Naive thymus-derived CD4-positive, alpha-beta T cell (primary cell): ENCODE measurements around the gene LYPD6. TPM values are rescaled to one million over a fixed set of nuclear protein-coding genes. Genes with fewer than 3 reads are reported as not detected.

Experiments used
- ATAC-seq: fragments of 150-1000 bp; cut with Tn5 transposase; 2 replicates; pipeline ENCODE4 v1.10.0; 2021; ENCODE audit warnings: mild to moderate bottlenecking, moderate library complexity
- CTCF ChIA-PET: fragments of 350-600 bp; sonication (Branson Sonifier 250); formaldehyde crosslinking; loops from one replicate; lab custom pipeline; 2021; ENCODE audit warnings: antibody characterized with exemption; lab: Charles Lee
- POLR2A ChIA-PET: fragments of 350-600 bp; sonication (Branson Sonifier 250); formaldehyde crosslinking; loops from one replicate; lab custom pipeline; 2021; ENCODE audit warnings: antibody characterized with exemption, inconsistent platforms; lab: Charles Lee
- DNase-seq, 9 donors: peaks; one replicate each; pipeline versions ENCODE4 v3.0.0 to v3.0.0-alpha.2; 2020 to 2022; ENCODE audit warnings: mixed read lengths in 1 of 9
- H3K27ac ChIP-seq: one replicate; pipeline ENCODE4 v1.7.0; 2013; ENCODE audit warnings: mild to moderate bottlenecking, low read depth, low read length, moderate library complexity
- H3K27me3 ChIP-seq, 2 donors: one replicate each; pipeline ENCODE4 v1.7.0; 2013; ENCODE audit warnings: low read length in 2 of 2, mild to moderate bottlenecking in 2 of 2, moderate library complexity in 2 of 2; ENCODE audit not compliant: control insufficient read depth in 2 of 2, insufficient read depth in 2 of 2
- H3K36me3 ChIP-seq, 3 experiments: 1 replicate in 2 of 3; 2 replicates in 1 of 3; pipeline ENCODE4 v1.7.0; 2013; ENCODE audit warnings: low read length in 3 of 3, mild to moderate bottlenecking in 3 of 3, moderate library complexity in 1 of 3; ENCODE audit not compliant: insufficient read depth in 3 of 3, control insufficient read depth in 2 of 3
- H3K4me1 ChIP-seq, 2 donors: one replicate each; pipeline ENCODE4 v1.7.0; 2013; ENCODE audit warnings: low read length in 2 of 2, mild to moderate bottlenecking in 2 of 2, moderate library complexity in 1 of 2; ENCODE audit not compliant: control insufficient read depth in 2 of 2, insufficient read depth in 2 of 2
- H3K4me3 ChIP-seq: 2 replicates; pipeline ENCODE4 v1.7.0; 2013; ENCODE audit warnings: mild to moderate bottlenecking, low read length
- H3K9me3 ChIP-seq, 3 experiments: 1 replicate in 2 of 3; 2 replicates in 1 of 3; pipeline ENCODE4 v1.7.0; 2013; ENCODE audit warnings: low read length in 3 of 3; ENCODE audit not compliant: control insufficient read depth in 2 of 3
- H3K27ac Mint-ChIP-seq, 9 donors: one replicate each; pipeline ENCODE4 v1.8.0; 2020 to 2022; ENCODE audit warnings: mixed read lengths in 9 of 9, mild to moderate bottlenecking in 8 of 9, moderate library complexity in 5 of 9, inconsistent platforms in 2 of 9
- H3K27me3 Mint-ChIP-seq, 5 donors: one replicate each; pipeline ENCODE4 v1.8.0; 2021 to 2022; ENCODE audit warnings: mixed read lengths in 5 of 5, mild to moderate bottlenecking in 1 of 5
- H3K36me3 Mint-ChIP-seq, 5 donors: one replicate each; pipeline ENCODE4 v1.8.0; 2020 to 2022; ENCODE audit warnings: mixed read lengths in 5 of 5, mild to moderate bottlenecking in 3 of 5, inconsistent platforms in 1 of 5
- H3K4me1 Mint-ChIP-seq, 7 donors: one replicate each; pipeline ENCODE4 v1.8.0; 2020 to 2022; ENCODE audit warnings: mixed read lengths in 7 of 7, mild to moderate bottlenecking in 3 of 7, inconsistent platforms in 1 of 7
- H3K4me3 Mint-ChIP-seq, 10 donors: one replicate each; pipeline ENCODE4 v1.8.0; 2020 to 2022; ENCODE audit warnings: mild to moderate bottlenecking in 10 of 10, mixed read lengths in 10 of 10, moderate library complexity in 6 of 10, inconsistent platforms in 2 of 10
- H3K9me3 Mint-ChIP-seq, 11 donors: one replicate each; pipeline ENCODE4 v1.8.0; 2020 to 2022; ENCODE audit warnings: mixed read lengths in 11 of 11, mild to moderate bottlenecking in 4 of 11, inconsistent platforms in 1 of 11, moderate library complexity in 1 of 11
- intact Hi-C, 2 donors: fragments of 100-400 bp; cut with micrococcal nuclease; formaldehyde crosslinking; loops; one replicate each; pipeline ENCODE4 v1.15.1; 2023
- polyA plus RNA-seq, 2 donors: library from polyadenylated mRNA; unstranded; fragments of 300-500 nt; fragmentation: Illumina TruSeq; gene quantifications; one replicate each; pipeline ENCODE4 v1.2.3, GENCODE V29; 2021
- total RNA-seq, 6 experiments: library from RNA in 5 of 6; stranded (reverse) in 5 of 6; gene quantifications; 1 replicate in 5 of 6; 2 replicates in 1 of 6; pipeline ENCODE4 v1.2.3 and lab custom pipeline; 2021 to 2026

The LYPD6 gene
- total and polyA plus RNA-seq, 7 experiments from 2014 or later, result not detected

GRCh38 chr2:149422337-149422990, 92.1 kb downstream of the LYPD6 start:
- H3K27ac Mint-ChIP-seq, result no peak overlapping the region
- H3K4me3 Mint-ChIP-seq, result no peak overlapping the region
- H3K36me3 ChIP-seq, result no peaks in the 10 kb centered on the region
- H3K36me3 Mint-ChIP-seq, result no peaks in the 10 kb centered on the region
- no peaks in the 10 kb centered on the region for H3K27me3 ChIP-seq
- no peaks in the 10 kb centered on the region for H3K4me1 Mint-ChIP-seq
- no peak overlapping the region for H3K27ac ChIP-seq
- DNase-seq, result no peak
- H3K9me3 ChIP-seq, result no peaks in the 10 kb centered on the region
- POLR2A ChIA-PET, result no interaction called here
- no peaks in the 10 kb centered on the region for H3K4me1 ChIP-seq
- H3K4me3 ChIP-seq, result no peak overlapping the region
- CTCF ChIA-PET, result no interaction called here
- peaks cover 0 to 5% (median 0%) of the 10 kb centered on the region in 11 donors for H3K9me3 Mint-ChIP-seq
- peaks cover 0 to 23% (median 9%) of the 10 kb centered on the region in 5 donors for H3K27me3 Mint-ChIP-seq
- intact Hi-C loops, result no loop called here
- no peak for ATAC-seq

- no peak overlapping the region for H3K4me3 Mint-ChIP-seq
Observed at GRCh38 chr2:149422991-149423338, 92.6 kb downstream of the LYPD6 start.

GRCh38 chr2:149423630-149424029, 93.2 kb downstream of the LYPD6 start:
- Mint-ChIP-seq H3K27ac (no peak overlapping the region), H3K9me3 (peaks cover 0 to 5% (median 0%) of the 10 kb centered on the region in 11 donors), H3K36me3 (no peaks in the 10 kb centered on the region), H3K4me3 (no peak overlapping the region), H3K27me3 (peaks cover 0 to 26% (median 11%) of the 10 kb centered on the region in 5 donors), H3K4me1 (no peaks in the 10 kb centered on the region)
- Histone ChIP-seq H3K36me3 (no peaks in the 10 kb centered on the region), H3K4me3 (no peak overlapping the region), H3K27ac (no peak overlapping the region), H3K4me1 (no peaks in the 10 kb centered on the region), H3K27me3 (no peaks in the 10 kb centered on the region), H3K9me3 (no peaks in the 10 kb centered on the region)
- ChIA-PET CTCF (no interaction called here), POLR2A (no interaction called here)
- DNase-seq (no peak), ATAC-seq (no peak)
- intact Hi-C loops, result no loop called here

More at GRCh38 chr2:149422991-149423338, 92.6 kb downstream of the LYPD6 start:
- no peak overlapping the region for H3K27ac ChIP-seq
- DNase-seq, result no peak
- CTCF ChIA-PET, result no interaction called here
- intact Hi-C loops, result no loop called here
- no peaks in the 10 kb centered on the region for H3K9me3 ChIP-seq
- ATAC-seq, result no peak
- no peaks in the 10 kb centered on the region for H3K36me3 ChIP-seq
- Mint-ChIP-seq H3K4me1 (no peaks in the 10 kb centered on the region), H3K9me3 (peaks cover 0 to 5% (median 0%) of the 10 kb centered on the region in 11 donors), H3K27ac (no peak overlapping the region), H3K27me3 (peaks cover 0 to 23% (median 11%) of the 10 kb centered on the region in 5 donors), H3K36me3 (no peaks in the 10 kb centered on the region)
- no peak overlapping the region for H3K4me3 ChIP-seq
- POLR2A ChIA-PET, result no interaction called here
- no peaks in the 10 kb centered on the region for H3K4me1 ChIP-seq
- H3K27me3 ChIP-seq, result no peaks in the 10 kb centered on the region

GRCh38 chr2:149427387-149427786, 97.0 kb downstream of the LYPD6 start:
- no peaks in the 10 kb centered on the region for H3K4me1 Mint-ChIP-seq
- Histone ChIP-seq H3K4me3 (no peak overlapping the region), H3K27ac (no peak overlapping the region), H3K4me1 (no peaks in the 10 kb centered on the region), H3K27me3 (no peaks in the 10 kb centered on the region), H3K9me3 (no peaks in the 10 kb centered on the region), H3K36me3 (no peaks in the 10 kb centered on the region)
- CTCF ChIA-PET, result no interaction called here
- ATAC-seq (no peak), DNase-seq (no peak)
- POLR2A ChIA-PET, result no interaction called here
- no peaks in the 10 kb centered on the region for H3K36me3 Mint-ChIP-seq
- peaks cover 0 to 8% (median 0%) of the 10 kb centered on the region in 11 donors for H3K9me3 Mint-ChIP-seq
- intact Hi-C loops, result no loop called here
- peaks cover 0 to 26% (median 11%) of the 10 kb centered on the region in 5 donors for H3K27me3 Mint-ChIP-seq
- H3K4me3 Mint-ChIP-seq, result no peak overlapping the region
- no peak overlapping the region for H3K27ac Mint-ChIP-seq

GRCh38 chr2:149428783-149429182, 98.4 kb downstream of the LYPD6 start:
- intact Hi-C loops, result no loop called here
- H3K27me3 ChIP-seq, result no peaks in the 10 kb centered on the region
- ATAC-seq, result no peak

GRCh38 chr2:149430743-149431736, 100.7 kb downstream of the LYPD6 start:
- H3K4me1 ChIP-seq, result no peaks in the 10 kb centered on the region
- intact Hi-C loops, result loop anchor here in 1 of 2 donors (10.0 kb wide), 1 partner anchor 134 kb away; no protein-coding TSS in a partner anchor
- DNase-seq (no peak), ATAC-seq (no peak)
- Mint-ChIP-seq H3K4me3 (no peak overlapping the region), H3K4me1 (no peaks in the 10 kb centered on the region), H3K36me3 (no peaks in the 10 kb centered on the region), H3K27ac (no peak overlapping the region), H3K9me3 (peaks cover 0 to 8% (median 0%) of the 10 kb centered on the region in 11 donors), H3K27me3 (peaks cover 0 to 15% (median 8%) of the 10 kb centered on the region in 5 donors)
- no peaks in the 10 kb centered on the region for H3K9me3 ChIP-seq
- POLR2A ChIA-PET, result no interaction called here
- no peaks in the 10 kb centered on the region for H3K36me3 ChIP-seq
- no peak overlapping the region for H3K4me3 ChIP-seq
- no peaks in the 10 kb centered on the region for H3K27me3 ChIP-seq
- H3K27ac ChIP-seq, result no peak overlapping the region
- CTCF ChIA-PET, result no interaction called here

More at GRCh38 chr2:149428783-149429182, 98.4 kb downstream of the LYPD6 start:
- CTCF ChIA-PET, result no interaction called here
- no peaks in the 10 kb centered on the region for H3K36me3 Mint-ChIP-seq
- Histone ChIP-seq H3K9me3 (no peaks in the 10 kb centered on the region), H3K36me3 (no peaks in the 10 kb centered on the region), H3K4me1 (no peaks in the 10 kb centered on the region), H3K27ac (no peak overlapping the region), H3K4me3 (no peak overlapping the region)
- no peaks in the 10 kb centered on the region for H3K4me1 Mint-ChIP-seq
- DNase-seq, result no peak
- no peak overlapping the region for H3K27ac Mint-ChIP-seq
- H3K4me3 Mint-ChIP-seq, result no peak overlapping the region
- H3K27me3 Mint-ChIP-seq, result peaks cover 0 to 25% (median 11%) of the 10 kb centered on the region in 5 donors
- peaks cover 0 to 8% (median 0%) of the 10 kb centered on the region in 11 donors for H3K9me3 Mint-ChIP-seq
- POLR2A ChIA-PET, result no interaction called here
